HepG2 (cell line): ENCODE measurements around the gene XCL2. TPM values are rescaled to one million over a fixed set of nuclear protein-coding genes. Genes with fewer than 3 reads are reported as not detected.

Experiments
- BRCA1 ChIP-seq: sonication (generic); formaldehyde crosslinking; IDR thresholded peaks from 2 replicates; pipeline ENCODE4 v1.4.0; 2020; ENCODE audit warnings: missing genetic modification reagents
- CREM ChIP-seq, 2 experiments: sonication (generic) in 1 of 2; formaldehyde crosslinking in 1 of 2; IDR thresholded peaks; 2 replicates each; pipeline versions ENCODE4 v1.4.0 to v1.6.1; 2016 to 2020; ENCODE audit warnings: antibody characterized with exemption in 1 of 2, mild to moderate bottlenecking in 1 of 2, missing genetic modification reagents in 1 of 2
- FIP1L1 ChIP-seq: fragments of 200-400 bp; formaldehyde crosslinking; IDR thresholded peaks from 2 replicates; pipeline ENCODE4 v1.6.1; 2018; ENCODE audit warnings: low read depth, mild to moderate bottlenecking, low read length, moderate library complexity, borderline replicate concordance; ENCODE audit not compliant: insufficient read depth
- FOXP1 ChIP-seq, 2 experiments: fragments of 450-650 bp in 1 of 2; IDR thresholded peaks; 2 replicates each; pipeline ENCODE4 v1.6.1; 2017 to 2018; ENCODE audit warnings: antibody characterized with exemption in 1 of 2
- HOXA9 ChIP-seq: sonication (generic); formaldehyde crosslinking; IDR thresholded peaks from 2 replicates; pipeline ENCODE4 v1.8.1; 2022; ENCODE audit warnings: missing genetic modification reagents, mild to moderate bottlenecking, moderate library complexity, borderline replicate concordance
- KMT2A ChIP-seq: sonication (generic); formaldehyde crosslinking; IDR thresholded peaks from 2 replicates; pipeline ENCODE4 v1.4.0; 2020; ENCODE audit warnings: missing genetic modification reagents
- NFYB ChIP-seq: sonication (generic); formaldehyde crosslinking; IDR thresholded peaks from 2 replicates; pipeline ENCODE4 v1.4.0; 2020; ENCODE audit warnings: missing genetic modification reagents
- RFX5 ChIP-seq: IDR thresholded peaks from 2 replicates; pipeline ENCODE4 v1.6.1; 2011; ENCODE audit warnings: low read depth, low read length, improper control_type of control experiment
- SALL2 ChIP-seq: sonication (generic); formaldehyde crosslinking; IDR thresholded peaks from 2 replicates; pipeline ENCODE4 v1.8.1; 2023; ENCODE audit warnings: mild to moderate bottlenecking, missing genetic modification reagents, inconsistent platforms
- SP2 ChIP-seq: sonication (generic); formaldehyde crosslinking; IDR thresholded peaks from 2 replicates; pipeline ENCODE4 v1.5.1; 2020; ENCODE audit warnings: mild to moderate bottlenecking, missing genetic modification reagents
- TAF15 ChIP-seq: fragments of 200-400 bp; formaldehyde crosslinking; IDR thresholded peaks from one replicate; pipeline ENCODE4 v1.6.1; 2018; ENCODE audit warnings: mild to moderate bottlenecking, low read depth, low read length; ENCODE audit not compliant: poor library complexity, severe bottlenecking
- TARDBP ChIP-seq: sonication (generic); formaldehyde crosslinking; IDR thresholded peaks from 2 replicates; pipeline ENCODE4 v1.8.0; 2022; ENCODE audit warnings: mild to moderate bottlenecking, missing genetic modification reagents
- TCF7L2 ChIP-seq: IDR thresholded peaks from 2 replicates; pipeline ENCODE4 v1.6.1; 2011; ENCODE audit warnings: mild to moderate bottlenecking, low read depth, low read length, moderate library complexity
- U2AF1 ChIP-seq: fragments of 200-400 bp; formaldehyde crosslinking; optimal IDR thresholded peaks from 2 replicates; pipeline ENCODE3; 2017; ENCODE audit warnings: mild to moderate bottlenecking, low read depth, low read length
- ZBTB8A ChIP-seq: sonication (generic); formaldehyde crosslinking; IDR thresholded peaks from 2 replicates; pipeline ENCODE4 v1.4.0; 2020; ENCODE audit warnings: mild to moderate bottlenecking, low read depth, missing genetic modification reagents, borderline replicate concordance
- polyA plus RNA-seq, 8 experiments: library from polyadenylated mRNA; depleted of rRNA in 3 of 8; stranded (reverse) in 7 of 8; unstranded in 1 of 8; fragments of >200 nt; fragmentation: Illumina TruSeq in 4 of 8; extraction: Trizol in 4 of 8; gene quantifications; 2 replicates each; pipeline versions ENCODE4 v1.2.1 to v1.2.3, GENCODE V29; 2011 to 2016; ENCODE audit warnings: low read depth in 4 of 8, missing spikeins in 1 of 8, mixed read lengths in 1 of 8; ENCODE audit not compliant: insufficient read depth in 1 of 8
- total RNA-seq, 5 experiments: library from RNA; depleted of rRNA; stranded (reverse); fragments of >200 nt; fragmentation: Illumina TruSeq; extraction: Trizol; gene quantifications; 2 replicates each; pipeline ENCODE4 v1.2.3, GENCODE V29; 2016; ENCODE audit warnings: low read depth in 1 of 5
- TF ChIP-seq, protein P1 (sequence below): sonication (generic); formaldehyde crosslinking; IDR thresholded peaks from 2 replicates; pipeline ENCODE4 v1.4.0; 2020; ENCODE audit warnings: mild to moderate bottlenecking, missing genetic modification reagents
- TF ChIP-seq, protein P2 (sequence below): sonication (generic); formaldehyde crosslinking; IDR thresholded peaks from 2 replicates; pipeline ENCODE4; 2020; ENCODE audit warnings: missing genetic modification reagents, mild to moderate bottlenecking, borderline replicate concordance
- TF ChIP-seq, protein P3 (sequence below): sonication (generic); formaldehyde crosslinking; conservative IDR thresholded peaks from 2 replicates; pipeline ENCODE4 v1.4.0; 2020; ENCODE audit warnings: missing genetic modification reagents
- TF ChIP-seq, protein P4 (sequence below): sonication (generic); formaldehyde crosslinking; IDR thresholded peaks from 2 replicates; pipeline ENCODE4 v1.4.0; 2020; ENCODE audit warnings: missing genetic modification reagents, borderline replicate concordance
- TF ChIP-seq, protein P5 (sequence below): IDR thresholded peaks from 2 replicates; pipeline ENCODE4 v1.6.1; 2016; ENCODE audit warnings: low read depth, control low read depth

XCL2 gene
- total and polyA plus RNA-seq, 2 of the 13 experiments (the other 11 are each of a cell fraction or from before 2014, with no cell fraction given): 0.50 TPM; not detected in 1

DNA sequence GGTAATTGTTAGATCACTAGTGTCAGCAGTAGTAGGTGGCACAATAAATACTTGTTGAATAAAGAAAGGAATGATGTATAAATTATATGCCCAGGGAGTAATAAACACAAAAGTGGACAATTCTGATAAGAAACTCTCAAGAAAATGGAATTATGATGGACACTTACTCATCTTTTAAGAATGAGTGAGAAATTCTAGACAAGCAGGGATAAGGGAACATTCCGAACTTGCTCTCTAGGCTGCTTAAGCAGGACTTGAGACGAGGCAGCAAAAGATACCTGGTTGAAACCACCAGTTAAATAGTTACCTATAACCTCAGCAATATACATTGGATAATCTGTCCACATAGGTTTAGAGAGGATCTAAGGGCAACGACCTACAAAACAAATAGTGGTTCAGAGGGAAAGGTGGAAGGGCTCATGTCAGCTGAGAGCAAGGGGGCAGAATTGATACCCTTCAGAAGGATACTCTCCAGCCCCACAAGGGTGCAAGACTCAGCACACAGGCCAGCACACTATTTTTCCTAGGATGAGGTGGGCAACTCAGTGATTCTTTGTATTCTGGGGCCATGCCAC, 46.3 kb downstream of the XCL2 start (continued):
- TF ChIP-seq, protein P1, sequence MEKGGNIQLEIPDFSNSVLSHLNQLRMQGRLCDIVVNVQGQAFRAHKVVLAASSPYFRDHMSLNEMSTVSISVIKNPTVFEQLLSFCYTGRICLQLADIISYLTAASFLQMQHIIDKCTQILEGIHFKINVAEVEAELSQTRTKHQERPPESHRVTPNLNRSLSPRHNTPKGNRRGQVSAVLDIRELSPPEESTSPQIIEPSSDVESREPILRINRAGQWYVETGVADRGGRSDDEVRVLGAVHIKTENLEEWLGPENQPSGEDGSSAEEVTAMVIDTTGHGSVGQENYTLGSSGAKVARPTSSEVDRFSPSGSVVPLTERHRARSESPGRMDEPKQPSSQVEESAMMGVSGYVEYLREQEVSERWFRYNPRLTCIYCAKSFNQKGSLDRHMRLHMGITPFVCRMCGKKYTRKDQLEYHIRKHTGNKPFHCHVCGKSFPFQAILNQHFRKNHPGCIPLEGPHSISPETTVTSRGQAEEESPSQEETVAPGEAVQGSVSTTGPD (CRISPR knock-in tag): no peak
- TF ChIP-seq TAF15 (no peak), FOXP1 (IDR thresholded peaks at IDR 0.05) (no peak), FOXP1 (CRISPR knock-in tag; IDR thresholded peaks at IDR 0.05) (peak; percentile 30; the same call in 1 of the 2 replicates), NFYB (CRISPR knock-in tag) (no peak), FIP1L1 (no peak), BRCA1 (CRISPR knock-in tag) (no peak), TCF7L2 (no peak), U2AF1 (no peak), KMT2A (no peak), SP2 (CRISPR knock-in tag) (no peak), HOXA9 (no peak), ZBTB8A (CRISPR knock-in tag) (no peak), SALL2 (CRISPR knock-in tag) (no peak), TARDBP (CRISPR knock-in tag) (peak; percentile 56; the same call in 1 of the 2 replicates), CREM (IDR thresholded peaks at IDR 0.05) (peak; percentile 56; the same call in 1 of the 2 replicates), CREM (CRISPR knock-in tag; IDR thresholded peaks at IDR 0.05) (no peak), RFX5 (no peak)
- TF ChIP-seq, protein P2, sequence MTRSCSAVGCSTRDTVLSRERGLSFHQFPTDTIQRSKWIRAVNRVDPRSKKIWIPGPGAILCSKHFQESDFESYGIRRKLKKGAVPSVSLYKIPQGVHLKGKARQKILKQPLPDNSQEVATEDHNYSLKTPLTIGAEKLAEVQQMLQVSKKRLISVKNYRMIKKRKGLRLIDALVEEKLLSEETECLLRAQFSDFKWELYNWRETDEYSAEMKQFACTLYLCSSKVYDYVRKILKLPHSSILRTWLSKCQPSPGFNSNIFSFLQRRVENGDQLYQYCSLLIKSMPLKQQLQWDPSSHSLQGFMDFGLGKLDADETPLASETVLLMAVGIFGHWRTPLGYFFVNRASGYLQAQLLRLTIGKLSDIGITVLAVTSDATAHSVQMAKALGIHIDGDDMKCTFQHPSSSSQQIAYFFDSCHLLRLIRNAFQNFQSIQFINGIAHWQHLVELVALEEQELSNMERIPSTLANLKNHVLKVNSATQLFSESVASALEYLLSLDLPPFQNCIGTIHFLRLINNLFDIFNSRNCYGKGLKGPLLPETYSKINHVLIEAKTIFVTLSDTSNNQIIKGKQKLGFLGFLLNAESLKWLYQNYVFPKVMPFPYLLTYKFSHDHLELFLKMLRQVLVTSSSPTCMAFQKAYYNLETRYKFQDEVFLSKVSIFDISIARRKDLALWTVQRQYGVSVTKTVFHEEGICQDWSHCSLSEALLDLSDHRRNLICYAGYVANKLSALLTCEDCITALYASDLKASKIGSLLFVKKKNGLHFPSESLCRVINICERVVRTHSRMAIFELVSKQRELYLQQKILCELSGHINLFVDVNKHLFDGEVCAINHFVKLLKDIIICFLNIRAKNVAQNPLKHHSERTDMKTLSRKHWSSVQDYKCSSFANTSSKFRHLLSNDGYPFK (CRISPR knock-in tag): no peak
- TF ChIP-seq, protein P3, sequence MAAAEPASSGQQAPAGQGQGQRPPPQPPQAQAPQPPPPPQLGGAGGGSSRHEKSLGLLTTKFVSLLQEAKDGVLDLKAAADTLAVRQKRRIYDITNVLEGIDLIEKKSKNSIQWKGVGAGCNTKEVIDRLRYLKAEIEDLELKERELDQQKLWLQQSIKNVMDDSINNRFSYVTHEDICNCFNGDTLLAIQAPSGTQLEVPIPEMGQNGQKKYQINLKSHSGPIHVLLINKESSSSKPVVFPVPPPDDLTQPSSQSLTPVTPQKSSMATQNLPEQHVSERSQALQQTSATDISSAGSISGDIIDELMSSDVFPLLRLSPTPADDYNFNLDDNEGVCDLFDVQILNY (CRISPR knock-in tag): no peak
- TF ChIP-seq, protein P4, sequence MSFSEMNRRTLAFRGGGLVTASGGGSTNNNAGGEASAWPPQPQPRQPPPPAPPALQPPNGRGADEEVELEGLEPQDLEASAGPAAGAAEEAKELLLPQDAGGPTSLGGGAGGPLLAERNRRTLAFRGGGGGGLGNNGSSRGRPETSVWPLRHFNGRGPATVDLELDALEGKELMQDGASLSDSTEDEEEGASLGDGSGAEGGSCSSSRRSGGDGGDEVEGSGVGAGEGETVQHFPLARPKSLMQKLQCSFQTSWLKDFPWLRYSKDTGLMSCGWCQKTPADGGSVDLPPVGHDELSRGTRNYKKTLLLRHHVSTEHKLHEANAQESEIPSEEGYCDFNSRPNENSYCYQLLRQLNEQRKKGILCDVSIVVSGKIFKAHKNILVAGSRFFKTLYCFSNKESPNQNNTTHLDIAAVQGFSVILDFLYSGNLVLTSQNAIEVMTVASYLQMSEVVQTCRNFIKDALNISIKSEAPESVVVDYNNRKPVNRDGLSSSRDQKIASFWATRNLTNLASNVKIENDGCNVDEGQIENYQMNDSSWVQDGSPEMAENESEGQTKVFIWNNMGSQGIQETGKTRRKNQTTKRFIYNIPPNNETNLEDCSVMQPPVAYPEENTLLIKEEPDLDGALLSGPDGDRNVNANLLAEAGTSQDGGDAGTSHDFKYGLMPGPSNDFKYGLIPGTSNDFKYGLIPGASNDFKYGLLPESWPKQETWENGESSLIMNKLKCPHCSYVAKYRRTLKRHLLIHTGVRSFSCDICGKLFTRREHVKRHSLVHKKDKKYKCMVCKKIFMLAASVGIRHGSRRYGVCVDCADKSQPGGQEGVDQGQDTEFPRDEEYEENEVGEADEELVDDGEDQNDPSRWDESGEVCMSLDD (CRISPR knock-in tag): no peak
- TF ChIP-seq, protein P5, sequence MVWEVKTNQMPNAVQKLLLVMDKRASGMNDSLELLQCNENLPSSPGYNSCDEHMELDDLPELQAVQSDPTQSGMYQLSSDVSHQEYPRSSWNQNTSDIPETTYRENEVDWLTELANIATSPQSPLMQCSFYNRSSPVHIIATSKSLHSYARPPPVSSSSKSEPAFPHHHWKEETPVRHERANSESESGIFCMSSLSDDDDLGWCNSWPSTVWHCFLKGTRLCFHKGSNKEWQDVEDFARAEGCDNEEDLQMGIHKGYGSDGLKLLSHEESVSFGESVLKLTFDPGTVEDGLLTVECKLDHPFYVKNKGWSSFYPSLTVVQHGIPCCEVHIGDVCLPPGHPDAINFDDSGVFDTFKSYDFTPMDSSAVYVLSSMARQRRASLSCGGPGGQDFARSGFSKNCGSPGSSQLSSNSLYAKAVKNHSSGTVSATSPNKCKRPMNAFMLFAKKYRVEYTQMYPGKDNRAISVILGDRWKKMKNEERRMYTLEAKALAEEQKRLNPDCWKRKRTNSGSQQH (CRISPR knock-in tag): no peak
